OCI-LY3 (cell line): ENCODE results near the gene CDH4.

Experiments used
- H2AFZ ChIP-seq: fragments of 200-600, 300-600 bp; shearing (Covaris generic); 2 replicates; pipeline ENCODE4 v1.6.0; 2014; ENCODE audit warnings: antibody characterized with exemption, low read depth, low read length
- H3K27ac ChIP-seq: fragments of 200-600, 300-600 bp; sonication (generic); 2 replicates; pipeline ENCODE4 v1.5.1; 2014; ENCODE audit warnings: mild to moderate bottlenecking, low read length, moderate library complexity, mixed read lengths
- H3K27me3 ChIP-seq: fragments of 200-600, 300-600 bp; sonication (generic); 2 replicates; pipeline ENCODE4 v1.6.1; 2014; ENCODE audit warnings: low read depth, low read length, mixed read lengths
- H3K36me3 ChIP-seq: fragments of 200-600, 300-600 bp; sonication (generic); replicated peaks from 2 replicates; pipeline ENCODE3; 2014; ENCODE audit warnings: low read depth, low read length, mixed read lengths
- H3K4me1 ChIP-seq: fragments of 300-600, 200-600 bp; sonication (generic); 2 replicates; pipeline ENCODE4 v1.6.1; 2014; ENCODE audit warnings: low read length, mixed read lengths
- H3K4me2 ChIP-seq: fragments of 200-600, 300-600 bp; sonication (generic); 2 replicates; pipeline ENCODE4 v1.6.1; 2014; ENCODE audit warnings: low read length, mixed read lengths
- H3K4me3 ChIP-seq: fragments of 300-600, 200-600 bp; sonication (generic); 2 replicates; pipeline ENCODE4 v1.5.1; 2014; ENCODE audit warnings: antibody characterized with exemption, mild to moderate bottlenecking, low read length, moderate library complexity
- H3K79me2 ChIP-seq: fragments of 300-600, 200-600 bp; shearing (Covaris generic); 2 replicates; pipeline ENCODE4 v1.6.1; 2014; ENCODE audit warnings: mild to moderate bottlenecking, low read length, mixed read lengths
- H3K9ac ChIP-seq: fragments of 300-600, 200-600 bp; shearing (Covaris generic); 2 replicates; pipeline ENCODE4 v1.6.0; 2014; ENCODE audit warnings: mild to moderate bottlenecking, low read length, moderate library complexity
- H3K9me3 ChIP-seq: fragments of 200-600, 300-600 bp; shearing (Covaris generic); 2 replicates; pipeline ENCODE4 v1.6.1; 2014; ENCODE audit warnings: low read length, mixed read lengths; ENCODE audit not compliant: insufficient read depth
- H4K20me1 ChIP-seq: fragments of 200-600, 300-600 bp; sonication (generic); 2 replicates; pipeline ENCODE4 v1.6.1; 2016; ENCODE audit warnings: low read length, mixed read lengths; ENCODE audit not compliant: insufficient read depth
- EZH2phosphoT487 ChIP-seq: fragments of 200-600 bp; shearing (Covaris generic); IDR thresholded peaks from 2 replicates; pipeline ENCODE4 v1.6.1; 2018; ENCODE audit warnings: antibody characterized with exemption, mixed run types, low read depth
- TF ChIP-seq, protein P1 (sequence below): fragments of 200-600, 300-600 bp; sonication (generic); IDR thresholded peaks from 2 replicates; pipeline ENCODE4 v1.5.1; 2014; ENCODE audit warnings: antibody characterized with exemption, low read length, low read depth

Gene CDH4

GRCh38 chr20:61522498-61523090 lies 270.5 kb downstream of the CDH4 start:
- TF ChIP-seq, protein P1, sequence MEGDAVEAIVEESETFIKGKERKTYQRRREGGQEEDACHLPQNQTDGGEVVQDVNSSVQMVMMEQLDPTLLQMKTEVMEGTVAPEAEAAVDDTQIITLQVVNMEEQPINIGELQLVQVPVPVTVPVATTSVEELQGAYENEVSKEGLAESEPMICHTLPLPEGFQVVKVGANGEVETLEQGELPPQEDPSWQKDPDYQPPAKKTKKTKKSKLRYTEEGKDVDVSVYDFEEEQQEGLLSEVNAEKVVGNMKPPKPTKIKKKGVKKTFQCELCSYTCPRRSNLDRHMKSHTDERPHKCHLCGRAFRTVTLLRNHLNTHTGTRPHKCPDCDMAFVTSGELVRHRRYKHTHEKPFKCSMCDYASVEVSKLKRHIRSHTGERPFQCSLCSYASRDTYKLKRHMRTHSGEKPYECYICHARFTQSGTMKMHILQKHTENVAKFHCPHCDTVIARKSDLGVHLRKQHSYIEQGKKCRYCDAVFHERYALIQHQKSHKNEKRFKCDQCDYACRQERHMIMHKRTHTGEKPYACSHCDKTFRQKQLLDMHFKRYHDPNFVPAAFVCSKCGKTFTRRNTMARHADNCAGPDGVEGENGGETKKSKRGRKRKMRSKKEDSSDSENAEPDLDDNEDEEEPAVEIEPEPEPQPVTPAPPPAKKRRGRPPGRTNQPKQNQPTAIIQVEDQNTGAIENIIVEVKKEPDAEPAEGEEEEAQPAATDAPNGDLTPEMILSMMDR, result no peak
- TF ChIP-seq EZH2phosphoT487, result no peak
- Histone ChIP-seq H3K36me3 (no peaks in the 10 kb centered on the region), H3K4me1 (no peaks in the 10 kb centered on the region), H4K20me1 (no peaks in the 10 kb centered on the region), H3K4me3 (no peak overlapping the region), H3K27me3 (no peaks in the 10 kb centered on the region), H2AFZ (no peak overlapping the region), H3K79me2 (no peaks in the 10 kb centered on the region), H3K27ac (no peak overlapping the region), H3K4me2 (no peak overlapping the region), H3K9me3 (no peaks in the 10 kb centered on the region), H3K9ac (no peak overlapping the region)

DNA sequence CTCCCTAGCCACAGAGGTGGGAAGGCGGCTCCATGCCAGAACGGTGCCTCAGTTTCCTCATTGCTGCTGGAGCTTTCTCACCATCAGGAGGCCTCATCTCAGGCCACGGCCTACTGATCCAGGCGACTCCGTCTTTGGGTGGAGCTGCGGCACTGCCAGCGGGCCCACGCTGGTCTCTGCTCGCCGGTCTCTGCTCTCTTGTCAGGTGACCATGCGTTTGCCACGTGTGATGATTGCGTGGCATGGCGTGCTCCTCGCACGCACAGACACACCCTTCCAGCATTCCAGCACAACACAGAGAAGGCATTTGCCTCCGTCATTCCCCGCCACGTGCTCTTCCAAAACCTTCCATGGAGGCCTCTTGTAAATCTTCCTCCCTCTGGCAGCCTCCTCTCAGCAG lies 271.1 kb downstream of the CDH4 start:
- no peaks in the 10 kb centered on the region for H4K20me1 ChIP-seq
- H2AFZ ChIP-seq, result no peak overlapping the region
- no peaks in the 10 kb centered on the region for H3K4me1 ChIP-seq
- H3K27ac ChIP-seq, result no peak overlapping the region
- H3K9me3 ChIP-seq, result no peaks in the 10 kb centered on the region
- H3K4me3 ChIP-seq, result no peak overlapping the region
- no peak overlapping the region for H3K9ac ChIP-seq
- TF ChIP-seq, protein P1, result no peak
- H3K79me2 ChIP-seq, result no peaks in the 10 kb centered on the region
- H3K27me3 ChIP-seq, result no peaks in the 10 kb centered on the region
- no peak overlapping the region for H3K4me2 ChIP-seq
- H3K36me3 ChIP-seq, result no peaks in the 10 kb centered on the region

- no peak overlapping the region for H2AFZ ChIP-seq
- H3K4me3 ChIP-seq, result no peak overlapping the region
- H3K27ac ChIP-seq, result no peak overlapping the region
- H4K20me1 ChIP-seq, result no peaks in the 10 kb centered on the region
- H3K36me3 ChIP-seq, result no peaks in the 10 kb centered on the region
- H3K4me2 ChIP-seq, result no peak overlapping the region
- H3K27me3 ChIP-seq, result no peaks in the 10 kb centered on the region
- no peaks in the 10 kb centered on the region for H3K79me2 ChIP-seq
- TF ChIP-seq EZH2phosphoT487, result no peak
- TF ChIP-seq, protein P1, result no peak
- no peaks in the 10 kb centered on the region for H3K9me3 ChIP-seq
- H3K4me1 ChIP-seq, result no peaks in the 10 kb centered on the region
- no peak overlapping the region for H3K9ac ChIP-seq
Observed at GRCh38 chr20:61524951-61525666, 273.0 kb downstream of the CDH4 start.

DNA sequence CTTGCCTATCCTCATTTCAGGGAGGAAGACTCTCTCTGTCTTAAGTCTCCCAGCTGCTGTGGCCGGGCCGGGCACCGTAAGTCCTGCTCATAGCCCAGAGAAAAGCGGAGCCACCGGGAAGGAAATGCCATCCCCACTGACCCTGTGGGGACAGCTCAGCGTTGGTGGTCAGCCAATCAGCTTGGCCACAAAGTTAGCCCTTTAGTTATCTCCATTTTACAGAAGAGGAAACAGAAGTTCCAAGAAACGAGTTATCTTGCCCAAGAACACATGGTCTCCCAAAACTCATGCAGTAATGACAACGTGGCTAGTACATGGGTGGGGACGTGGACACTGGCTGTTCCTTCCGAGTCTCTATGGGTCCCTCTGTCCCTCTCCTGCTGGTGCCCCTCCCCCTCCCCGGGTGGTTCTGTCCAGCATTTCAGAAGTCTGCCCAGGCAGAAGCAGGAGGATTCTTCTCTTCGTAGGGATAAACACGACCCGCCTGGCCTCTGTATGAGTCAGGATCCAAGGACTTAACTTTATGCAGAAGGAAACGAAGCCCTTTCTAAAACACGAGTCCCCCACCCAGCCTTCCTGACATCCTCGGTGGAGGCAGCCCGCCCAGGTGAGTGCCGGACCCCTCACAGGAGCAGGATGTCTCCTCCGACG lies 273.8 kb downstream of the CDH4 start:
- H3K9me3 ChIP-seq, result no peaks in the 10 kb centered on the region
- no peaks in the 10 kb centered on the region for H3K79me2 ChIP-seq
- TF ChIP-seq, protein P1, result no peak
- no peak for TF ChIP-seq EZH2phosphoT487
- no peak overlapping the region for H3K4me3 ChIP-seq
- no peak overlapping the region for H3K4me2 ChIP-seq
- H4K20me1 ChIP-seq, result no peaks in the 10 kb centered on the region
- H3K9ac ChIP-seq, result no peak overlapping the region
- no peak overlapping the region for H2AFZ ChIP-seq
- no peaks in the 10 kb centered on the region for H3K36me3 ChIP-seq
- H3K27me3 ChIP-seq, result no peaks in the 10 kb centered on the region
- H3K4me1 ChIP-seq, result no peaks in the 10 kb centered on the region
- H3K27ac ChIP-seq, result no peak overlapping the region
